ENCODE data around the gene PEX1.

Gene PEX1

DNA sequence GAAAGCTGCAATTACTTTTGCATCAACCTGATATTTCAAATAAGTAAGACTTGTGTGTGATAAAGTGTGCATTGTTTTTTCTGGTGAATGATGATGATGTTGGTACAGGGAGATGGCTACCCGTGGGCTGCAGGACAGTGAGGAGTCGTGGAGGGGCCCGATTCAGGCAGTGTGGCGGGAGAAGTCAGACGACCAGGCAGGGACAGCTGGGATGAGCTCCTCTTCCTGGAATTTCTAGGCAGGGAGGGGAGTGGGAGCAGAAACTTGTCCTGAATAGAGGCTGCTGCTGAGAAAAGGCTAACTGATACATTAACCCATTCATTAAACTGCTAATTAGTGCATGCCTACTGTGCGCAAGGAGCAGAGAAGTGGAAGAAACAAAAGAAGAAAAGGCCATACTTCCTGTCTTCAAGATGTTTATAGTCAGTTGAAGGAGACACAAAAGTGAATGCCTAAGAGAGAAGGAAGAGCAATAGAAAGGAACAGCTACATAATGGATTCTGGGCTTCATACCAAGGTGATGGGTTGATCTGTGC is 90.3 kb downstream of the PEX1 start:
- H3K36me3 ChIP-seq (ENCODE audit: insufficient read depth, low read length), result no peaks in the 10 kb centered on the region
- no peak overlapping the region for H3K4me2 ChIP-seq (ENCODE audit: low read depth, low read length, poor library complexity, severe bottlenecking)
- H3K9me2 ChIP-seq (replicated peaks; ENCODE audit: low read depth, low read length), result no peaks in the 10 kb centered on the region
- H3K9ac ChIP-seq (ENCODE audit: low read depth, low read length, poor library complexity, severe bottlenecking), result no peak overlapping the region
- no peaks in the 10 kb centered on the region for H3K79me2 ChIP-seq (ENCODE audit: insufficient read depth, low read length)
- H4K20me1 ChIP-seq (ENCODE audit: insufficient read depth, low read length, poor library complexity, severe bottlenecking), result no peaks in the 10 kb centered on the region
- no peak overlapping the region for H3K4me3 ChIP-seq (ENCODE audit: low read length, poor library complexity, severe bottlenecking)
- H3K4me1 ChIP-seq (ENCODE audit: insufficient read depth, low read length, poor library complexity, severe bottlenecking), result no peaks in the 10 kb centered on the region
- no peaks in the 10 kb centered on the region for H3K9me3 ChIP-seq (ENCODE audit: insufficient read depth, low read depth, low read length)
- no peaks in the 10 kb centered on the region for H3F3A ChIP-seq (ENCODE audit: low read depth)
- no peak for TF ChIP-seq EZH2phosphoT487 (IDR thresholded peaks at IDR 0.05; ENCODE audit: borderline replicate concordance)
- no peak overlapping the region for H2AFZ ChIP-seq (ENCODE audit: low read length)
- no peaks in the 10 kb centered on the region for H3K27me3 ChIP-seq (ENCODE audit: insufficient read depth, low read length, poor library complexity, severe bottlenecking)

Data from Loucy (cell line).